Upper lobe of left lung (tissue), 6 donors: Measurements from ENCODE around the gene LTO1. TPM values are rescaled to one million over a fixed set of nuclear protein-coding genes. Genes with fewer than 3 reads are reported as not detected.

ENCODE experiments used
- ATAC-seq, 2 donors: fragments of 200-7000 bp; cut with Tn5 transposase; one replicate each; pipeline ENCODE4 v1.9.1; 2022; ENCODE audit warnings: mild to moderate bottlenecking in 2 of 2, moderate library complexity in 2 of 2; ENCODE audit not compliant: low FRiP score in 2 of 2
- DNase-seq, 2 donors: peaks; one replicate each; pipeline ENCODE4 v3.0.0-alpha.2; 2019 to 2020
- H3K27ac ChIP-seq, 4 donors: fragments of 200-600 bp; sonication (generic); one replicate each; pipeline ENCODE4 v1.5.1; 2016 to 2019
- H3K27me3 ChIP-seq, 4 donors: fragments of 200-600 bp; sonication (generic); one replicate each; pipeline ENCODE4 v1.5.1; 2017 to 2019
- H3K36me3 ChIP-seq, 4 donors: fragments of 200-600 bp; sonication (generic); one replicate each; pipeline ENCODE4 v1.5.1; 2016 to 2019
- H3K4me1 ChIP-seq, 4 donors: fragments of 200-600 bp; sonication (generic); one replicate each; pipeline ENCODE4 v1.5.1; 2018 to 2019
- H3K4me3 ChIP-seq, 4 donors: fragments of 200-600 bp; sonication (generic); one replicate each; pipeline ENCODE4 v1.5.1; 2017 to 2019; ENCODE audit warnings: mild to moderate bottlenecking in 2 of 4, moderate library complexity in 1 of 4
- H3K9me3 ChIP-seq, 4 donors: fragments of 200-600 bp; sonication (generic); one replicate each; pipeline ENCODE4 v1.5.1; 2018 to 2019
- EP300 ChIP-seq, 4 donors: sonication (generic); formaldehyde crosslinking; IDR thresholded peaks; one replicate each; pipeline ENCODE4 v1.5.1; 2017; ENCODE audit warnings: antibody characterized with exemption in 4 of 4, control low read depth in 2 of 4
- POLR2A ChIP-seq, 4 donors: fragments of 450-650 bp; IDR thresholded peaks; one replicate each; pipeline ENCODE4 v1.5.1; 2016 to 2017; ENCODE audit warnings: antibody characterized with exemption in 4 of 4, mild to moderate bottlenecking in 2 of 4
- POLR2AphosphoS5 ChIP-seq, 2 donors: sonication (generic); formaldehyde crosslinking; IDR thresholded peaks; one replicate each; pipeline ENCODE4 v1.5.1; 2017; ENCODE audit warnings: antibody characterized with exemption in 2 of 2
- WGBS, 2 donors: methylation state at CpG; one replicate each; pipeline ENCODE4 v1.1.5; 2017 to 2018; 5-methylcytosine and 5-hydroxymethylcytosine counted together
- total RNA-seq, 6 donors: library from RNA; depleted of rRNA in 4 of 6; stranded (reverse); fragments of >200 nt in 4 of 6; gene quantifications; one replicate each; pipeline versions ENCODE4 v1.1.0 to v1.2.1, GENCODE V29; 2016 to 2021
- TF ChIP-seq, protein P1 (sequence below), 6 experiments: fragments of 450-650 bp in 4 of 6; fragments of 200-600 bp in 2 of 6; sonication (generic) in 2 of 6; IDR thresholded peaks; one replicate each; pipeline ENCODE4 v1.5.1; 2016 to 2019; ENCODE audit warnings: antibody characterized with exemption in 6 of 6
- donor health status: DM: no; HTN: no; CAD: no; lungs with moderate emphysema.
- donor health status: DM: no; HTN: yes; CAD: no; lungs with severe emphysema.

LTO1 gene
- total RNA-seq, 6 donors from 2014 or later: 18.5 to 68.1 (median 28.3) TPM

DNA sequence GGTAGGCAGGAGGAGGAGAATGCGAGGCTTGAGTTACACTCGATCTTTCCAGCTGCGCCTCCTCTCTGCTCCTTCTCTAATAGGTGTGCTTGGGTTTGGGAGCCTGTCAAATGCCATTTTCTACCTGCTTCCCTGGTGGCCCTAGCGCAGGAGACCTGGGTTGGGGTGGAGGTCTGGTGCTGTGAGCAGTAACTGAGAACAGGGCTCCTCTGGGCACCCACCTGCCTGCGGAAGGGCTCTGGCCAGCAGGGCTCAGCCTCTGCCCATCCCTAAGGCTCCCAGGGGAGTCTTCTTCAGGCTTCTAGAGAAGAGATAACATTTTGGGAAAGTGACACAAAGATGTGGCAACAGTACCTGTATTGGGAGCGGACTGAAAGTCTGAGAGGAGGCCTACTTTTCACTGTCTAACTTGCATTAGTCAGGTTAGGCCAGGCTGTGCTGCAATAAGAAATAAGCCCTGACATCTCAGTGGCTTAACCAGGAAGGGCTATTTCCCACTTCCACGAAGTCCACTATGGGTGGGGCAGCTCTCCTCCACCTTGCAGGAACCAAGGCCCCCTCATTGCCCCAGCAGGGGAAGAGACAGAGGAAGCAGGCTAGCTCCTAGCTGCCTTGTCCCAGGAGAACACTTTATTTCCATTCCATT is 7.7 kb upstream of the LTO1 start:
- WGBS, 2 donors: 84 to 94% methylated on average over 6 to 7 of the region's 7 CpGs
- TF ChIP-seq EP300 (IDR thresholded peaks at IDR 0.05): no peak
- H3K27me3 ChIP-seq: no peaks in the 10 kb centered on the region
- DNase-seq (no peak), ATAC-seq (no peak)
- H3K27ac ChIP-seq: no peak overlapping the region
- H3K4me3 ChIP-seq: no peak overlapping the region
- H3K9me3 ChIP-seq: no peaks in the 10 kb centered on the region
- no peaks in the 10 kb centered on the region for H3K36me3 ChIP-seq
- H3K4me1 ChIP-seq: peaks cover 0 to 8% (median 6%) of the 10 kb centered on the region in 4 donors

DNA sequence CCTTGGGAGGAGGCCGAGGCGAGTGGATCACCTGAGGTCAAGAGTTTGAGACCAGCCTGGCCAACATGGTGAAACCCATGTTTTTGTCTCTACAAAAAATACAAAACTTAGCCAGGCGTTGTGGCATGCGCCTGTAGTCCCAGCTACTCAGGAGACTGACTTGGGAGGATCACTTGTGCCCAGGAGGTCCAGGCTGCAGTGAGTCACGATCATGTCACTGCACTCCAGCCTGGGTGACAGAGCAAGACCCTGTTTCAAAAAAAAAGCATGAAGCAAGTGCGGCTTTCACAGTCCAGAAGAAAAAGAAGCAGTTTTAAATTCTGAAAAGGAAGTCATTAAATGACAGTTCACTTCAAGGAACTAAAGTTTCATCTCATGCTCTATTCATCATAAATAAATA is 7.1 kb upstream of the LTO1 start:
- WGBS, 2 donors: 83 to 94% methylated on average over 6 of the region's 6 CpGs
- H3K27ac ChIP-seq: no peak overlapping the region
- TF ChIP-seq, protein P1, sequence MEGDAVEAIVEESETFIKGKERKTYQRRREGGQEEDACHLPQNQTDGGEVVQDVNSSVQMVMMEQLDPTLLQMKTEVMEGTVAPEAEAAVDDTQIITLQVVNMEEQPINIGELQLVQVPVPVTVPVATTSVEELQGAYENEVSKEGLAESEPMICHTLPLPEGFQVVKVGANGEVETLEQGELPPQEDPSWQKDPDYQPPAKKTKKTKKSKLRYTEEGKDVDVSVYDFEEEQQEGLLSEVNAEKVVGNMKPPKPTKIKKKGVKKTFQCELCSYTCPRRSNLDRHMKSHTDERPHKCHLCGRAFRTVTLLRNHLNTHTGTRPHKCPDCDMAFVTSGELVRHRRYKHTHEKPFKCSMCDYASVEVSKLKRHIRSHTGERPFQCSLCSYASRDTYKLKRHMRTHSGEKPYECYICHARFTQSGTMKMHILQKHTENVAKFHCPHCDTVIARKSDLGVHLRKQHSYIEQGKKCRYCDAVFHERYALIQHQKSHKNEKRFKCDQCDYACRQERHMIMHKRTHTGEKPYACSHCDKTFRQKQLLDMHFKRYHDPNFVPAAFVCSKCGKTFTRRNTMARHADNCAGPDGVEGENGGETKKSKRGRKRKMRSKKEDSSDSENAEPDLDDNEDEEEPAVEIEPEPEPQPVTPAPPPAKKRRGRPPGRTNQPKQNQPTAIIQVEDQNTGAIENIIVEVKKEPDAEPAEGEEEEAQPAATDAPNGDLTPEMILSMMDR (IDR thresholded peaks at IDR 0.05): no peak
- no peak for TF ChIP-seq POLR2AphosphoS5 (IDR thresholded peaks at IDR 0.05)
- TF ChIP-seq POLR2A (IDR thresholded peaks at IDR 0.05): no peak
- no peak for TF ChIP-seq EP300 (IDR thresholded peaks at IDR 0.05)
- peaks cover 0 to 8% (median 6%) of the 10 kb centered on the region in 4 donors for H3K4me1 ChIP-seq
- DNase-seq (no peak), ATAC-seq (no peak)
- H3K27me3 ChIP-seq: no peaks in the 10 kb centered on the region
- H3K9me3 ChIP-seq: no peaks in the 10 kb centered on the region
- H3K4me3 ChIP-seq: no peak overlapping the region
- no peaks in the 10 kb centered on the region for H3K36me3 ChIP-seq

DNA sequence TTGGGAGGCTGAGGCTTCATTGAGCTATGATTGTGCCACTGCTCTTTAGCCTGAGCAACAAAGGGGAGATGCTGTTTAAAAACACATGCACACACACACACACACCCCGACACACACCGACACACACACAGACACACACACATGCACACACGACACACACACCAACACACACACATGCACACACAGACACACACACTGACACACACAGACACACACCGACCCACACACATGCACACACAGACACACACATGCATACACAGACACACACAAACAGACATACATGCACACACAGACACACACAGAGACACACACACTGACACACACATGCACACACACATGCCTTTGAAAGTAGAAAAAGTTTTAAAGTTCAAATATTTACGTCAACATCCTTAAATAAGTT is 5.5 kb upstream of the LTO1 start:
- WGBS, 2 donors: 89 to 95% methylated on average over 5 of the region's 5 CpGs
- no peak for ATAC-seq
- H3K9me3 ChIP-seq: no peaks in the 10 kb centered on the region
- no peaks in the 10 kb centered on the region for H3K36me3 ChIP-seq
- H3K27ac ChIP-seq: no peak overlapping the region
- H3K4me1 ChIP-seq: peaks cover under 1 to 4% (median 3%) of the 10 kb centered on the region in 4 donors
- TF ChIP-seq, protein P1 (IDR thresholded peaks at IDR 0.05): no peak
- no peak for TF ChIP-seq POLR2AphosphoS5 (IDR thresholded peaks at IDR 0.05)
- no peak overlapping the region for H3K4me3 ChIP-seq
- no peak for DNase-seq
- no peaks in the 10 kb centered on the region for H3K27me3 ChIP-seq

DNA sequence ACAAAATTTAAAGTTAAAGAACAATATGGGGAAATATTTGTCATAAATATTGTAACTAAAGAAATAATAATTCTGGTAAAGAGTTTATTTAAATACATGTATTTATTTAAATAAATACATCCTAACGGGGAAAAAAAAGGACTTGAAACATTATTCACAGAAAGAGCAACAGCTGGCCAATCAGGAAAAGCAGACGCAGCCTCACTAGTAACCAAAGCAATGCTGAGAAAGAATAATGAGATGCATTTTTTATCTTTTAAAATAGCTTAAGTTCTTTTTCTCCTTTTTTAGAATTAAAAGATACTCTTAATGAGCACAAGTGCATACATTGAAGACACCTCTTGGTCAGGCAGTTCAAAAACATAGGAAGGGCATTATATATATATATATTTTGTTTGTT is 2.6 kb upstream of the LTO1 start:
- no peak for DNase-seq
- TF ChIP-seq, protein P1 (IDR thresholded peaks at IDR 0.05): no peak
- no peak for TF ChIP-seq POLR2AphosphoS5 (IDR thresholded peaks at IDR 0.05)
- TF ChIP-seq POLR2A (IDR thresholded peaks at IDR 0.05): no peak
- no peak for TF ChIP-seq EP300 (IDR thresholded peaks at IDR 0.05)
- Histone ChIP-seq H3K4me1 (peaks cover 16 to 27% (median 18%) of the 10 kb centered on the region in 4 donors), H3K36me3 (peaks cover 0 to 2% (median 0%) of the 10 kb centered on the region in 4 donors), H3K4me3 (no peak overlapping the region), H3K27me3 (no peaks in the 10 kb centered on the region), H3K27ac (no peak overlapping the region), H3K9me3 (no peaks in the 10 kb centered on the region)
- WGBS, 2 donors: 66 to 68% methylated on average over 2 of the region's 2 CpGs
- ATAC-seq: no peak

DNA sequence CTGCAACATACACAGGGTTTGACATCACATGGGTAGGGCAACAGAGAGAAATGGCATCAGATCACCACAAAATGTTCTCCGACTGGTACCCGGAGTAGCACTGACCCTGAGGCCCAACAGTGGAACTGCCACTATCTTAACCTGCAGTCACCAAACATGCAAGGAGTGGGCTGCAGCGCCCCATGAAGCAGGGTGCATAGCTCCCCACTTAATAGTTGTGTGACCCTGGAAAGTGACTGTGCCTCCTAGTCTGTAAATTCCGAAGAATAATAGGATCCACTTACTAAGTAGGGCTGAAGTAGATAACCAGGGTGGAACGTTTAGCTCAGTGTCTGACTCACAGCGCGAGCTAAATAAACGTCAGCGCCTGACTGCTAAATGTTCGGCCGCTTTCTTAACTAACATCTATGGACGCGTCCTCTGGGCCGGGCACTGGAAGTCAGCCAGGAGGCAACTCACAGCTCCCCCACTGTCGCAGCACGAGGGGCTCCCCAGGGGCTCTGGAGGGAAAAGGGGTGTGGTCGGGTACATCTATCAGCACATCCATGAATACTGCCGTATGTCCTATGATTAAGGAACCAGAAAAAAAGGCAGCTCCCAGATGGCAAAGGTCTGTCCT is 777 bp downstream of the LTO1 start:
- DNase-seq: no peak
- TF ChIP-seq POLR2AphosphoS5 (IDR thresholded peaks at IDR 0.05): no peak
- no peak for TF ChIP-seq POLR2A (IDR thresholded peaks at IDR 0.05)
- TF ChIP-seq, protein P1 (IDR thresholded peaks at IDR 0.05): no peak
- no peak for TF ChIP-seq EP300 (IDR thresholded peaks at IDR 0.05)
- peak in 1 of 2 donors; percentile 70 for ATAC-seq

More for the DNA sequence above, 777 bp downstream of the LTO1 start:
- peaks cover 16 to 37% (median 26%) of the 10 kb centered on the region in 4 donors for H3K4me1 ChIP-seq
- no peaks in the 10 kb centered on the region for H3K9me3 ChIP-seq
- peak overlapping the region; percentile 89 to 100 (median 96) for H3K4me3 ChIP-seq
- H3K27ac ChIP-seq: peak overlapping the region; percentile 85 to 93 (median 88)
- 23 to 75% methylated on average over 4 to 18 of the region's 18 CpGs for WGBS, 2 donors
- no peaks in the 10 kb centered on the region for H3K27me3 ChIP-seq
- peaks cover 0 to 30% (median 17%) of the 10 kb centered on the region in 4 donors for H3K36me3 ChIP-seq
